ENCODE measurements around the gene ALCAM.

Gene ALCAM

DNA sequence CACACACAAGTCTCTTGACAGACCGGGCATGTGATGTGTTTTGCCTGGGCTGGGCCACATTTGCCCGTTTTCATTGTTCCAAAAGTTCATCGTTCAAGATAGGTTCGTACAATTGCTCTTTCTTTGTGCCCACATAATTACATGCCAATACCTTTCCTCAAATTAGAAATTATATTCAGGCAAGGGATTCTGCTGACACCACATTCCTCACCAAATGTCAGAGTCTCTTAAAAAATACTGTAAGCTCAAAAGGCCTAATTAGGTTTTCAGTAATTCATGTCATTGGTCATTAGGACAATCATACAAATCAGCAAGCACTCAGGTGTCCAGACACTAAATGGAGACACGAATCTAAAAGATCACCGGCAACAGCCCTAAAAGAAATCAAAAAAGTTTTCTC, 215.3 kb downstream of the ALCAM start:
- peaks cover 9% of the 10 kb centered on the region for H3K9me3 Mint-ChIP-seq
- no peaks in the 10 kb centered on the region for H3K36me3 Mint-ChIP-seq (ENCODE audit: low read depth)
- no peak overlapping the region for H3K4me3 Mint-ChIP-seq
- no peak overlapping the region for H3K27ac Mint-ChIP-seq
- TF ChIP-seq, protein P1, sequence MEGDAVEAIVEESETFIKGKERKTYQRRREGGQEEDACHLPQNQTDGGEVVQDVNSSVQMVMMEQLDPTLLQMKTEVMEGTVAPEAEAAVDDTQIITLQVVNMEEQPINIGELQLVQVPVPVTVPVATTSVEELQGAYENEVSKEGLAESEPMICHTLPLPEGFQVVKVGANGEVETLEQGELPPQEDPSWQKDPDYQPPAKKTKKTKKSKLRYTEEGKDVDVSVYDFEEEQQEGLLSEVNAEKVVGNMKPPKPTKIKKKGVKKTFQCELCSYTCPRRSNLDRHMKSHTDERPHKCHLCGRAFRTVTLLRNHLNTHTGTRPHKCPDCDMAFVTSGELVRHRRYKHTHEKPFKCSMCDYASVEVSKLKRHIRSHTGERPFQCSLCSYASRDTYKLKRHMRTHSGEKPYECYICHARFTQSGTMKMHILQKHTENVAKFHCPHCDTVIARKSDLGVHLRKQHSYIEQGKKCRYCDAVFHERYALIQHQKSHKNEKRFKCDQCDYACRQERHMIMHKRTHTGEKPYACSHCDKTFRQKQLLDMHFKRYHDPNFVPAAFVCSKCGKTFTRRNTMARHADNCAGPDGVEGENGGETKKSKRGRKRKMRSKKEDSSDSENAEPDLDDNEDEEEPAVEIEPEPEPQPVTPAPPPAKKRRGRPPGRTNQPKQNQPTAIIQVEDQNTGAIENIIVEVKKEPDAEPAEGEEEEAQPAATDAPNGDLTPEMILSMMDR (IDR thresholded peaks at IDR 0.05; ENCODE audit: unreplicated experiment in 3 of 3), result no peak
- no peaks in the 10 kb centered on the region for H3K27me3 Mint-ChIP-seq (ENCODE audit: low read depth)
- H3K4me1 Mint-ChIP-seq, result no peaks in the 10 kb centered on the region

DNA sequence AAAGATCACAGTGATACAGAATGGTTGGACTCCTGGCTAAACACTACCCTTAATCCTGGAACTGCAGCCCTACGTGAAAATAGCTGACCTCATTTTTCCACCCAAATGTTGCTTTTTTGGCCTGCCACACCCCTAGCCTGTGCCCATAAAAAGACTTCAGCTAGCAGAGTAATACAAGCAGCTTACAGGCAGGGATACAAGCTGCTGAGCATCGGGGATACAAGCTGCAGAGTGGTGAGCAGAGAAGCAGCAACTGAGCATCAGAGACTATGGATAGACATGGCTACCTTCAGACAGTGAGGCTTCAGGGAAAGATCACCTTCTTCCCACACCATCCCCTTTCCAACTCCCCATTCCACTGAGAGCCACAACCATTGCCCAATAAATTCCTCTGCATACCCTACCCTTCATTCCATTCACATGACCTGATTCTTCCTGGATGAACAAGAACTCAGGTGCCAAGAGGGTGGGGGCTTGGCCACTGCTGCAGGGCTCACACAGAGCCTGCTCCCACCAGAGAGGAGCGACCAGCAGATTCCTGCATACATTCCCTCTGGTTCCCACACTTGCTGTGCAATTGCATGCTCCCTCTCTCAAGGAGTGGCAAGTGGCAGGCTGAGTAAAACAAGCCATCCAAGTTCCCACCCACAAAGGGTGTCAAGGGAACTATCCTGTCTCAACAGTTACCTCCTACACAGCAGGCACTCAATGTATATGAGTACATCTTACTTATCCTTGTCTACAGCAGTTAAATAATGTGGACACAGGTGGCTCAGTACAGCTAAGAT, 217.5 kb downstream of the ALCAM start:
- Mint-ChIP-seq H3K9me3 (peaks cover 9% of the 10 kb centered on the region), H3K36me3 (ENCODE audit: low read depth) (no peaks in the 10 kb centered on the region), H3K27me3 (ENCODE audit: low read depth) (no peaks in the 10 kb centered on the region), H3K27ac (no peak overlapping the region), H3K4me1 (no peaks in the 10 kb centered on the region), H3K4me3 (no peak overlapping the region)
- TF ChIP-seq, protein P1 (IDR thresholded peaks at IDR 0.05; ENCODE audit: unreplicated experiment in 3 of 3), result no peak

DNA sequence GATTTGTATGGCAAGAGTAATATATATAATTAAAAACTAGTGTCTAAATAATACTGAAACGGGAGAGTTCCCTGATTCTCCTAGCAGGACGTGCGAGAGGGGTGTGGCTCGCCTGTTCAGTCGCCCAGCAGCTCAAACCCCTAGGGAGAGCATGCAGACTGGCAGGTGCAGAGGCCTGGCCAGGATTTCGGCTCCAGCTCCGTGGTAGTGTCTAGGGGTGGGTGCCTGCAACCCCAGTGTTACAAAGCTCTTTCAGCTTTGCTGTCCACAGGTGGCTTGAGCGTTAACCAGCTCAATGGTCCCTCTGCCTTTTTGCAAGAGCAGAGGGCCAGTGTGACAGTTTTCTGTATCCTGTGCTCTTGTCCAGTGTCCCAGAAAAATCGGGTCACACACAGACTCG, 226.6 kb downstream of the ALCAM start:
- TF ChIP-seq, protein P1 (IDR thresholded peaks at IDR 0.05; ENCODE audit: unreplicated experiment in 3 of 3), result no peak
- no peaks in the 10 kb centered on the region for H3K4me1 Mint-ChIP-seq
- H3K27me3 Mint-ChIP-seq (ENCODE audit: low read depth), result no peaks in the 10 kb centered on the region
- H3K9me3 Mint-ChIP-seq, result peaks cover 5% of the 10 kb centered on the region
- no peak overlapping the region for H3K4me3 Mint-ChIP-seq
- no peaks in the 10 kb centered on the region for H3K36me3 Mint-ChIP-seq (ENCODE audit: low read depth)
- no peak overlapping the region for H3K27ac Mint-ChIP-seq

DNA sequence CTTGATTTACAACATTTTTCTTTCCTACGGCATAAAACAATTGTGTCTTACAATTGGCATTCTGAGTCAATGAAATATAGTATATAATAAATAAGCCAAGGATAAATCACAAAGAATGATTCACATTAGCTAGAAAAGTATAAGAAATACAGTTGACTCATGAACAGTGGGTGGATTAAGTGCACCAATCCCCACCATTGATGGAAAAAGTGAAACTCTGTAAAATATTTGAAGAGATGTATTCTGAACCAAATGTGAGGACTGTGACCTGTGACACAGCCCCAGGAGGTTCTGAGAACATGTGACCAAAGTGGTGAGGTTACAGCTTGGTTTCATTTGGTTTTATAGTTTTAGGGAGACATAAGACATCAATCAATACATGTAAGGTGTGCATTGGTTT, 227.5 kb downstream of the ALCAM start:
- Mint-ChIP-seq H3K4me3 (no peak overlapping the region), H3K27ac (no peak overlapping the region), H3K27me3 (ENCODE audit: low read depth) (no peaks in the 10 kb centered on the region), H3K36me3 (ENCODE audit: low read depth) (no peaks in the 10 kb centered on the region), H3K9me3 (peaks cover 5% of the 10 kb centered on the region), H3K4me1 (no peaks in the 10 kb centered on the region)
- TF ChIP-seq, protein P1 (IDR thresholded peaks at IDR 0.05; ENCODE audit: unreplicated experiment in 3 of 3), result no peak

DNA sequence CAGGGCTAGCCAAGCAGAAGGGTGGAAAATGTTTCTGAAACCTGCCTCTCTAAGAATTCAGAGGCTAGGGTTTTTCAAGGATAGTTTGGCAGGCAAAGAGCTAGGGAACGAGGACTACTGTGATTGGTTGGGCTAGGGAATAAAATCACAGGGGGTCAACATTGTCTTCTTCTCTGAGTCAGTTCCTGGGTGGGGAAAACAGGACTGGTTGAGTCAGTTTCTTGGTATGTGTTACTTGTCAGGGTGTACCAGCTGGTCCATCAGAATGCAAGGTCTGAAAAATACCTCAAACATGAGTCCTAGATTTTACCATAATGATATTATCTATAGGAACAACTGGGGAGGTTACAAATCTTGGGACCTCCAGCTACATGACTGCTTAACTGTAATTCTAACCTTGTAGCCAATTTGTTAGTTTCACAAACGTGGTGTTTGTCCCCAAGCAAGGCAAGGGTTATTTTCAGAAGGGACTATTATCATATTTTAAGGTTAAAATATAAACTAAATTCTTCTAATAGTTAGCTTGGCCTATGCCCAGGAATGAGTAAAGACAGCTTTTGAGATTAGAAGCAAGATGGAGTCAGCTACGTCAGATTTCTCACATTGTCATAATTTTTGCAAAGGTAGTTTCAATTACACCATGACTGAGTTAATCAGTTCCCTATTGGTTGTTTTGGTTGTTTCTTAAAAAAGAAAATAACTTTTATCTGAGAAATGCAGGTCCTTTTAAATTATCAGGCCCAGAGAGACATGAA, 231.5 kb downstream of the ALCAM start:
- TF ChIP-seq, protein P1 (IDR thresholded peaks at IDR 0.05; ENCODE audit: unreplicated experiment in 3 of 3), result no peak
- H3K9me3 Mint-ChIP-seq, result no peaks in the 10 kb centered on the region
- H3K27me3 Mint-ChIP-seq (ENCODE audit: low read depth), result no peaks in the 10 kb centered on the region
- H3K36me3 Mint-ChIP-seq (ENCODE audit: low read depth), result no peaks in the 10 kb centered on the region
- no peak overlapping the region for H3K4me3 Mint-ChIP-seq
- no peak overlapping the region for H3K27ac Mint-ChIP-seq
- H3K4me1 Mint-ChIP-seq, result no peaks in the 10 kb centered on the region
